GM18861 (cell line): Measurements from ENCODE around the gene FAM89A.

Experiments used
- ATAC-seq: cut with Tn5 transposase; IDR thresholded peaks from one replicate; pipeline ENCODE4 v1.9.1; 2021; ENCODE audit not compliant: unreplicated experiment

The FAM89A gene

DNA sequence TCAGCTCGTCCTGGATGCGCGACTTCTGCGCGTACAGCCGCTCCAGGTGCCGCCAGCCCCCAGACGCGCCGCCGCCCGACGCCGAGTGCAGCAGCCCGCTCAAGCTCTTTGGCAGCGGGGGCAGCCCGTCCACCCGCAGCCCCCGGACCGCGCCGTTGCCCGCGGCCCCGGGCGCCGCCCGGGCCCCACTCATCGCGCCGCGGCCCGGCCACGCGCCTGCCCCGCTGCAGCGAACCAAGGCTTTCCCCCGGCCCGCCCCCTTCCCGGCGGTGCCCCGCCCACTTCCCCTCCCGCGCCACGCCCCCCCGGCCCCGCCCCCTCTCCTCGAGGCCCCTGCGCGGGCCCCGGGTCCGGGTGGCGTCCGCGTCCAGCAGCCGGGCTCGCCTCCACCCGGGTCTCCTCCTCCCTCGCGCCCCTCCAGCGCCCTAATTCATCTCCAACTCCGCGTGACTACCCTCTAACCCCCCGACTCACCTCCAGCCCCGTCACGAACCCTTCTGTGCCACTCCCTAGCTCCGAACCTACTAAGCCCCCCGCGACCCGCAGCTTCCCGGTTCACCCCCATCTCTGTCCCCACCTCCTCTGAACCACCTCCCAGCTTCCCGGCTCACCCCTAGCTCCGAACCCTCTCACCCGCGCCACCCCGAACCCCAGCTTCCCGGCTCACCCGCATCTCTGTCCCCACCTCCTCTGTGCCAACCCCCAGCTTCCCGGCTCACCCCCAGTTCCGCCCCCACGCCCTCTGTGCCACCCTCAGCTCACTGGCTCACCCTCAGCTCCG is at the start of gene FAM89A:
Gene FAM89A, minus strand, starts transcription at position 236 of the 781 bp plus-strand sequence. Its CDS starts 43 bp downstream, at position 193.
- no peak for ATAC-seq

- no peak for ATAC-seq
Observed at GRCh38 chr1:231084353-231084752, 44.3 kb upstream of the FAM89A start.

- no peak for ATAC-seq
Observed at GRCh38 chr1:231079163-231079562, 39.1 kb upstream of the FAM89A start.

- ATAC-seq, result no peak
Observed at GRCh38 chr1:231078250-231078649, 38.2 kb upstream of the FAM89A start.

GRCh38 chr1:231076802-231077201 is 36.7 kb upstream of the FAM89A start:
- ATAC-seq, result no peak

DNA sequence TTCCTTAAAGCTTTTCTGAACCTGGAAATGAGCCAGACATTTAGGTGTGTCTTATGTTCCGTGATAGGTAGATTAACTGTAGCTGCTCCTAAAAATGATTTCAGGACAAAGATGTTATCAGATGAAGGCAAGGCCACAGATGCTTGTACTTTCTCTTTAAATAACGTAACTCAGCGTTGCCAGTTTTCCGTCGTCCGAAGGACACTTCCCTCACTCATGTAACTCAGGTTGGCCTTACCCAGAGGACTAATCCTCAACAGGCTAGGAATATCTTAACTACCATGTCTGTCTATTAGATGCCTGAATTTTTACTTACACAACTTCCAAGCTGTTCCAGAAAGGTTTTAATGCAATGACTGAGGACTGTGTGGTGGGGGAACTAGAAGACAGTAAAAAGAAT is 35.4 kb upstream of the FAM89A start:
- no peak for ATAC-seq

GRCh38 chr1:231075020-231075419 is 35.0 kb upstream of the FAM89A start:
- ATAC-seq, result no peak

- no peak for ATAC-seq
Observed at GRCh38 chr1:231074046-231074445, 34.0 kb upstream of the FAM89A start.

DNA sequence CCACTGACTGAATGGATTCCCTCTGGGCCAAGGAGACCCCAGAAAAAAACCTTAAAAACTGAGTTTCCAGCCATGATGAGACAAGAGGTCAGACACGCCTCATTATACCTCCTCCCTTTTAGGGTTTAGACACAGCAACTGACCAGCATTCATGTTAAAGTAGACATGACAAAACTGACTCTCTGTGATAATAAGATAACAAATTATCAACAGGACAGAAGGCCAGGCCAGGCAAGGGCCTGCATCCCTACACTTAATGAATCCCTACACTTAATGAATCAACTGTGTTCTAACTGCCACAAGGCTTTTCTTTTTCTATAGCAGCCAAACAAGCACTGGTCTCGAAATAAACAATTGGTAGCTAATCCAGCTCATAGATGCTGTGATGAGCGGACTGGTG is 33.3 kb upstream of the FAM89A start:
- ATAC-seq, result no peak

GRCh38 chr1:231072502-231073094 is 32.5 kb upstream of the FAM89A start:
- ATAC-seq, result no peak

DNA sequence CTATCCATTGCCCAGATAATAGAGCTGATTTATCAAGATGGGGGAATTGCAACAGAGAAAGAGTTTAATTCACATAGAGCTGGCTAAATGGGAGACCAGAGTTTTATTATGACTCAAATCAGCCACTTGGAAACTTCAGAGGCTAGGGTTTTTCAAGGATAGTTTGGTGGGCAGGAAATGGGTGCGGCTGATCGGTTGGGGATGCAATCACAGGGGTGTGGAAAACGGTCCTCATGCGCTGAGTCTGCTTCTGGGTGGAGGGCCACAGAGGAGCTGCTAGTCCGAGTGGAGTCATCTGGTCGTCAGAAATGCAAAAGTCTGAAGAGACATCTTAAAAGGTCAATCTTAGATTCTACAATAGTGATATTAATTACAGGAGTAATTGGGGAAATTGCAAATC is 32.0 kb upstream of the FAM89A start:
- ATAC-seq, result no peak

GRCh38 chr1:231070758-231071444 is 30.8 kb upstream of the FAM89A start:
- no peak for ATAC-seq

DNA sequence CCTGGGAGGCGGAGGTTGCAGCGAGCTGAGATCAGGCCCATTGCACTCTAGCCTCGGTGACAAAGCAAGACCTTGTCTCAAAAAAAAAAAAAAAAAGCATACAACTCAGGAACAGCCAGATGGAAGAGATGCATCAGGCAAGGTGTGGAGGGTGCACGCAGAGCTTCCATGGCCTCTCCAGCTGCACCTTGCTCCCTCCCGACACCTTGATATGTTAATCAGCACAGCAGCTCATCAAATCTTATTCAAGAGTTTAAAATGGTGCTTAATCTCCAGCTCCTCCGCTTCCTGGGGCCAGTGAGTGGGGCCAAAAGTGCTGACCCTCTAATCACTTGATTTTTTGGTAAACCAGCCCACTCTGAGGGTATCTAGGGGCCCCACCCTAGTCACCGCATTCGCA is 29.3 kb upstream of the FAM89A start:
- ATAC-seq, result no peak

GRCh38 chr1:231068762-231069161 is 28.7 kb upstream of the FAM89A start:
- no peak for ATAC-seq

DNA sequence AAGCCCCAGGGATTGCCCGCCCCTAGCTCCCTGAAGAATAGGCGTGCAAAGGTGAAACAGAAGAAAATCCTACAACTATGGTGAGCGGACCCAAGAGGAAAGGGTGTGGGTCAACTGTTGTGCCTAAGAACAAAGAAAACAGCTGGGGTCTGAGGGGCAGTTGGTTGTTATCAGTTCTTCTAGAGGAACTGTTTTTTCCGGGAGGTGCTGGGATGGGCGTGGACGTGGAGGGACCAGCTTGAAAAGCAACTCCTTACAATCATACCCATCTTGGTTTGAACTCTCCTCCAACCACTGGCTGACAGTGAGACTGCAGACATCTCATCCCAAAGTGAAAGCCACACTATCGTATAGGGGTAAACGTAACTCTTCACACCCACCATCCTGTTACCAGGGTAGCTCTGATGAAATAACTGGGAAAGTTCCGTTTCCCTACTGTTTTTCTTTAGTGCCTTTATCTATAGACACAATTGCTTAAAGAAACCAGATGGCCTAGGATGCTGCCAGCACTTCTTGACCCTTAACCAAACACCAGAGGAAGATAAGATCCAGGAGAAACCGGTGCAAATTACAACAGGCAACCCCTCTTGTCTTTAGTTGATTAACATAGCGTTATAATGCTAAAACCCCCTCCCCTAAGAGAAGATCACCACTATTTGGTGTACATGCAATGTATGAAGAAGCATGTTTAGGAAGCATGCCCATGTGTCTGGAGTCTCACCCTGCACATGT is 25.6 kb upstream of the FAM89A start:
- no peak for ATAC-seq

- ATAC-seq, result no peak
Observed at GRCh38 chr1:231064418-231064817, 24.4 kb upstream of the FAM89A start.

GRCh38 chr1:231063331-231063730 is 23.3 kb upstream of the FAM89A start:
- ATAC-seq, result no peak

- no peak for ATAC-seq
Observed at GRCh38 chr1:231062500-231063270, 22.6 kb upstream of the FAM89A start.

- no peak for ATAC-seq
Observed at GRCh38 chr1:231059566-231060193, 19.6 kb upstream of the FAM89A start.

GRCh38 chr1:231058416-231059109 is 18.5 kb upstream of the FAM89A start:
- no peak for ATAC-seq
